Esophagus muscularis mucosa (tissue), 4 donors: ENCODE results near the gene PHACTR1. TPM values are rescaled to one million over a fixed set of nuclear protein-coding genes. Genes with fewer than 3 reads are reported as not detected.

Source experiments
- DNase-seq: peaks from one replicate; pipeline ENCODE4 v3.0.0-alpha.2; 2017; ENCODE audit errors: extremely low spot score
- H3K27ac ChIP-seq, 4 donors: fragments of 200-600 bp; sonication (generic); replicated peaks in 1 of 4; 1 replicate in 3 of 4; 2 replicates in 1 of 4; pipeline ENCODE4 v1.5.1; 2016 to 2019; ENCODE audit warnings: mild to moderate bottlenecking in 1 of 4
- H3K27me3 ChIP-seq, 4 donors: fragments of 200-600 bp; sonication (generic); one replicate each; pipeline versions ENCODE4 v1.5.1 to v1.6.0; 2016 to 2019
- H3K36me3 ChIP-seq, 4 donors: fragments of 200-600 bp; sonication (generic); one replicate each; pipeline ENCODE4 v1.5.1; 2016 to 2019
- H3K4me1 ChIP-seq, 4 donors: fragments of 200-600 bp; sonication (generic); one replicate each; pipeline ENCODE4 v1.5.1; 2016 to 2019
- H3K4me3 ChIP-seq, 4 donors: fragments of 200-600 bp; sonication (generic); 1 replicate in 2 of 4; 2 replicates in 2 of 4; pipeline ENCODE4 v1.5.1; 2016 to 2019; ENCODE audit warnings: mild to moderate bottlenecking in 4 of 4, moderate library complexity in 1 of 4
- H3K9me3 ChIP-seq, 4 donors: fragments of 200-600 bp; sonication (generic); 1 replicate in 3 of 4; 2 replicates in 1 of 4; pipeline ENCODE4 v1.5.1; 2016 to 2019
- CTCF ChIP-seq, 3 experiments: fragments of 200-600 bp in 2 of 3; fragments of 450-650 bp in 1 of 3; sonication (generic) in 2 of 3; IDR thresholded peaks; one replicate each; pipeline ENCODE4 v1.5.1; 2017 to 2019; ENCODE audit warnings: antibody characterized with exemption in 3 of 3, mild to moderate bottlenecking in 2 of 3, moderate library complexity in 1 of 3
- EP300 ChIP-seq: sonication (generic); formaldehyde crosslinking; IDR thresholded peaks from one replicate; pipeline ENCODE4 v1.6.1; 2017; ENCODE audit warnings: antibody characterized with exemption
- POLR2A ChIP-seq: fragments of 450-650 bp; IDR thresholded peaks from one replicate; pipeline ENCODE4 v1.6.1; 2017; ENCODE audit warnings: antibody characterized with exemption, moderate library complexity, mild to moderate bottlenecking, low read depth
- POLR2AphosphoS5 ChIP-seq, 2 donors: sonication (generic); formaldehyde crosslinking; IDR thresholded peaks; one replicate each; pipeline ENCODE4 v1.6.1; 2017; ENCODE audit warnings: antibody characterized with exemption in 2 of 2
- WGBS: methylation state at CpG from one replicate; pipeline ENCODE4 v1.1.5; 2018; 5-methylcytosine and 5-hydroxymethylcytosine counted together
- intact Hi-C: fragments of 100-400 bp; cut with DNase I; formaldehyde crosslinking; loops from one replicate; pipeline ENCODE4 v1.15.1; 2023
- total RNA-seq, 4 donors: library from RNA; depleted of rRNA; stranded (reverse); fragments of >200 nt; gene quantifications; one replicate each; pipeline versions ENCODE4 v1.1.0 to v1.2.1, GENCODE V29; 2016

PHACTR1 gene
- total RNA-seq, 4 donors from 2014 or later = 0.83 to 4.2 (median 3.1) TPM

- Histone ChIP-seq H3K4me1 (no peaks in the 10 kb centered on the region), H3K27ac (no peak overlapping the region), H3K4me3 (no peak overlapping the region), H3K27me3 (no peaks in the 10 kb centered on the region), H3K36me3 (peaks cover 0 to 16% (median 0%) of the 10 kb centered on the region in 4 donors), H3K9me3 (no peaks in the 10 kb centered on the region)
- no peak for DNase-seq
- TF ChIP-seq CTCF (IDR thresholded peaks at IDR 0.05) (no peak), EP300 (no peak), POLR2AphosphoS5 (IDR thresholded peaks at IDR 0.05) (no peak), POLR2A (no peak)
- intact Hi-C loops = no loop called here
- WGBS = 91% methylated on average over 9 of the region's 9 CpGs
These were observed 467.0 kb downstream of the PHACTR1 start for GRCh38 chr6:13183415-13184088.

DNA sequence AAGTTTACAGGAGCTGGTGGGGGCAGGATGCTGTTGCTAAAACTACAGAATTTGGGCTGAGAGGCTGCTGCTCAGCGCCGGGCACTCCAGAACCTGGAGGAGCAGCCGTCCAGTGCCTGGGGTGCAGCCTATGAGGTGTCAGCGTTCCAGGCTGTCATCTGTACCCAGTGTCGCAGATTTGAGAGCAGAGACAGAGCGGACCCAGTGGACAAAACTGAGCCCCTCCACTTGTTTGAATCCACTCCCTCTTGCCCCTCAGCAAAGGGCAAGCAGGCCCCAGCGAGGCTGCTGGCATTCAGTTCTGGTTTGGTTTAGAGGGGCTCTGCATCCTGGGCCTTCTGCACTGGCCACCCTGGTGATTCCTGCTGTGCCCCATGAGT is 467.5 kb downstream of the PHACTR1 start:
- WGBS = 89% methylated on average over 7 of the region's 7 CpGs
- H3K9me3 ChIP-seq = no peaks in the 10 kb centered on the region
- peaks cover 0 to 16% (median 0%) of the 10 kb centered on the region in 4 donors for H3K36me3 ChIP-seq
- H3K27me3 ChIP-seq = no peaks in the 10 kb centered on the region
- DNase-seq = no peak
- no peak overlapping the region for H3K27ac ChIP-seq
- intact Hi-C loops = no loop called here
- H3K4me3 ChIP-seq = no peak overlapping the region
- H3K4me1 ChIP-seq = no peaks in the 10 kb centered on the region
- TF ChIP-seq POLR2A (no peak), CTCF (IDR thresholded peaks at IDR 0.05) (no peak), EP300 (no peak), POLR2AphosphoS5 (IDR thresholded peaks at IDR 0.05) (no peak)

- H3K9me3 ChIP-seq = no peaks in the 10 kb centered on the region
- no peak for DNase-seq
- 92% methylated on average over 10 of the region's 10 CpGs for WGBS
- no peaks in the 10 kb centered on the region for H3K4me1 ChIP-seq
- no peak overlapping the region for H3K4me3 ChIP-seq
- TF ChIP-seq POLR2A (no peak), POLR2AphosphoS5 (IDR thresholded peaks at IDR 0.05) (no peak), CTCF (IDR thresholded peaks at IDR 0.05) (no peak), EP300 (no peak)
- no peaks in the 10 kb centered on the region for H3K27me3 ChIP-seq
- peaks cover 0 to 16% (median 0%) of the 10 kb centered on the region in 4 donors for H3K36me3 ChIP-seq
- intact Hi-C loops = no loop called here
- no peak overlapping the region for H3K27ac ChIP-seq
These were observed 468.0 kb downstream of the PHACTR1 start for GRCh38 chr6:13184547-13184946.

DNA sequence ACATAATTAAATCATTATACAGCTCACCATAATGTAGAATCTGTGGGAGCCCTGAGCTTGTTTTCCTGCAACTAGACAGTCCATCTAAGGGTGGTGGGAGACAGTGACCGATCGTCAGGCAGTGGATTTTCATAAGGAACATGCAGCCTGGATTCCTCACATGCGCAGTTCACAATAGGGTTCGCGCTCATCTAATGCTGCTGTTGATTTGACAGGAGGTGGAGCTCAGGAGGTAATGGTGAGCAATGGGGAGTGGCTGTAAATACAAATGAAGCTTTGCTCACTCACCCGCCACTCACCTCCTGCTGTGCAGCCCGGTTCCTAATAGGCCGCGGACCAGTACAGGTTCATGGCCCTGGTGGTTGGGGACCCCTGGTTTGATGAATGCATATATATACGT is 470.3 kb downstream of the PHACTR1 start:
- Histone ChIP-seq H3K4me1 (no peaks in the 10 kb centered on the region), H3K4me3 (no peak overlapping the region), H3K36me3 (peaks cover 0 to 16% (median 0%) of the 10 kb centered on the region in 4 donors), H3K27me3 (peaks cover 0 to 6% (median 0%) of the 10 kb centered on the region in 4 donors), H3K9me3 (no peaks in the 10 kb centered on the region), H3K27ac (no peak overlapping the region)
- whole genome bisulfite sequencing = 98% methylated on average over 10 of the region's 10 CpGs
- DNase-seq = no peak
- TF ChIP-seq EP300 (no peak), POLR2AphosphoS5 (IDR thresholded peaks at IDR 0.05) (no peak), POLR2A (no peak)
- intact Hi-C loops = no loop called here

- no peak overlapping the region for H3K27ac ChIP-seq
- no peak for DNase-seq
- H3K4me3 ChIP-seq = no peak overlapping the region
- H3K4me1 ChIP-seq = no peaks in the 10 kb centered on the region
- TF ChIP-seq POLR2AphosphoS5 (IDR thresholded peaks at IDR 0.05) = no peak
- TF ChIP-seq CTCF (IDR thresholded peaks at IDR 0.05) = no peak
- no peak for TF ChIP-seq POLR2A
- no peak for TF ChIP-seq EP300
- 82% methylated on average over 3 of the region's 3 CpGs for WGBS
- H3K9me3 ChIP-seq = no peaks in the 10 kb centered on the region
- H3K27me3 ChIP-seq = peaks cover 0 to 6% (median 0%) of the 10 kb centered on the region in 4 donors
- H3K36me3 ChIP-seq = peaks cover 0 to 16% (median 0%) of the 10 kb centered on the region in 4 donors
- intact Hi-C loops = no loop called here
These were observed 471.1 kb downstream of the PHACTR1 start for GRCh38 chr6:13187692-13188091.
